Measurements from ENCODE around the gene INPP5J.
"Not testable (repeated sequence)": the region's sequence is repeated elsewhere in the genome, so short reads cannot be mapped to it uniquely, and the experiment has no call there.

INPP5J gene

DNA sequence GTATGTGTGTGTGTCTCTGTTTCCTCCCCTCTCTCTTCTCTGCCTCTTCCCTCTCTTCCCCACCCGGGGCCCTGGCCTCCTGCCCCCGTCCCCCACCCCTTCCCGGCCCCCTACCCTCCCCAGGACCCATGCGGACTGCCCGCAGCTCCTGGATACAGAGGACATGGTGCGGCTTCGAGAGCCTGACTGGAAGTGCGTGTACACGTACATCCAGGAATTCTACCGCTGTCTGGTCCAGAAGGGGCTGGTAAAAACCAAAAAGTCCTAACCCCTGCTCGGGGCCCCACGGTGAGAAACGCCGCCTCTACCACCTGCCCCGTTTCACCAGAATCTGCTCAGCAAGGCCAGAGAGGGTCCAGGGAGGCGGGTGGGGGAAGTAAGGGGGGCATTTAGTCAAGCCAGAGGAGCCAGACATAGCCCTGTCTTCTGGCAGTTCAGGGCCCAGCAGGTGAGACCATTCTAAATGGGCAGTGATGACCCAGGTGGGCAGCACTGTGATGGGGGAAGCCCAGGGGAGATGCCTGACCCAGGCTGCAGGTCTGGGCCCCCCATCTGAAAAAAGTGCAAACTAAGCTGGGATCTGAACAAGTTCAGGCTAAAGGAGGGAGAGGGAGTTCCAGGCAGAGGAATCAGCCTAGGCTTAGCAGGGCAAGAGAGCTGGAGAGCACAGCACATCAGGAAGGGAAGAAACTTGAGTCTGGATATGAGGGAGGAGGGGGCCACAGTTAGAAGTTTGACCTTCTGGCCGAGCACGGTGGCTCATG, 21.8 kb upstream of the INPP5J start:
- DNase-seq (ENCODE audit: low read depth), result no peak

DNA sequence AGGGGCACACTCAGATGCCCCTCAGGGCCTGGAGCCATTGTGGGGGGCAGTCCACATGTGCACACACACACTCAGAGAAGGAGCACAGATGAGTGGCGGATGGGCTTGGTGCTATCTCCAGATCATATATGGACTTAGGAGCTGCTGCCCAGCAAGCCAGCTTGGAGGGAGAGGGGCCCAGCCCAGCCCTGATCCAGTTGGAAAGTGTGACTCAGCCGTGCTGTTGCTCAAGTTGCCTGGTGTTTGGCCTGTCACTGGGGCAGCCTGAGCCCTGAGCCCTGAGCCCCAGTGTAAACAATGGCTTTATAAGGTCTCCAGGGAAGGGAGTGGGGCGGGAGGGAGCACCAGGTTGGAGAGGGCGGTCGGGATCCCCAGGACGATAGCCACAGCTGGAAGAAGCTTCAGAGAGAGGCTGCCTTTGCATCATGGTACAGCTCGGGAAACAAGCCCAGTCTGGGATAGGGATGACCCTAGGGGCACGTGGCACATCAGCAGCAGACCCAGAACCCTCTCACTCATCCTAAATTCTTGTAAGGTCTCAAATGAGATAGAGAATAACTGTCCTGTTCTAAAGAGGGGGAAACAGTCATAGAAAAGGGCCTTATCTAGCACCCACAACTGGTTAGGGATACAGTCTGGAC, 20.2 kb upstream of the INPP5J start:
- no peak for DNase-seq (ENCODE audit: low read depth)

DNA sequence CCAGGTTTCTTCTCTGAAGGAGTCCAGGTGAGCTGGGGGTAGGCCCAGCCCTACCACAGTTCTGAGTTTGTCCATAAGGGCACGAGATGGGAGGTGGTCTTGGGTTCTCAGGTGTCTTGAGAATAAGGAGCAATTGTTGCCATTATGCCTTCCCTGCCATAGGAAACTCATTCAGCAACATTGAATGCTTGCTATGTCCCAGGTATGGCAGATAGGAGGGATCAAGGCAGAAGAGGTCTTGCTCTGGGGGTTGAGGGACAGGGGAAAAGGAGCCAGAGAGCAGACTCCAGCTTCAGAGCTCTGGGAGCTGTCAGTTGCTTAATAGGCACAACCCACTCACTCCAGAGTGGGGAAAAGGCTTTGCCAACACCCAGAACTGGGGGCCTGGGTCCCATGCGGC, 19.7 kb upstream of the INPP5J start:
- DNase-seq (ENCODE audit: low read depth), result no peak

DNA sequence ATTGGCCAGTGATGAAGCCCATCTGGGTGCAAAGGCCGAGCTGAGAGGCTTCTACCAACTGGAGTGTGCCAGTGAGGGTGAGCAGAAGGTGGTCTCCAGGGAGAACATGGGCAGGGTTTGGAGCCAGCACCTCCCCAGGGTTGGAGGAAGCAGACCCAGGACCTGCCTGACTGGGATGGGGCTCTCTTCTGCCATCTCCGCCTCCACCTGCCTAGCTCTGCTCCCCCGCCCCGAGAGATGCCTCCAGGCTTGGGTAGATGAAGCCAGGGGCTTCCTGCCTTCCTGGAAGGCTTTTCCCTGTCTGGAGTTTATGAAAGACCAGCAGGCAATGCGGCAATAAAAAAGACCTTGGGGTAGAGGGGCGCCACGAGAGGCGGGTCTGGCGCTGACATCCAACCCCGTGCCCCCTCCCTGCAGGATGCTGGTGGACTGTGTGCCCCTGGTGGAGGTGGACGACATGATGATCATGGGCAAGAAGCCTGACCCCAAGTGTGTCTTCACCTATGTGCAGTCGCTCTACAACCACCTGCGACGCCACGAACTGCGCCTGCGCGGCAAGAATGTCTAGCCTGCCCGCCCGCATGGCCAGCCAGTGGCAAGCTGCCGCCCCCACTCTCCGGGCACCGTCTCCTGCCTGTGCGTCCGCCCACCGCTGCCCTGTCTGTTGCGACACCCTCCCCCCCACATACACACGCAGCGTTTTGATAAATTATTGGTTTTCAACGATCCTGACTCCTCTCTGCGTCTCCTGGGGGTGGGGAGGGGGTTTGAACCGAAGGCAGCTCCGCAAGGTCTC, 18.7 kb upstream of the INPP5J start:
- DNase-seq (ENCODE audit: low read depth), result no peak

DNA sequence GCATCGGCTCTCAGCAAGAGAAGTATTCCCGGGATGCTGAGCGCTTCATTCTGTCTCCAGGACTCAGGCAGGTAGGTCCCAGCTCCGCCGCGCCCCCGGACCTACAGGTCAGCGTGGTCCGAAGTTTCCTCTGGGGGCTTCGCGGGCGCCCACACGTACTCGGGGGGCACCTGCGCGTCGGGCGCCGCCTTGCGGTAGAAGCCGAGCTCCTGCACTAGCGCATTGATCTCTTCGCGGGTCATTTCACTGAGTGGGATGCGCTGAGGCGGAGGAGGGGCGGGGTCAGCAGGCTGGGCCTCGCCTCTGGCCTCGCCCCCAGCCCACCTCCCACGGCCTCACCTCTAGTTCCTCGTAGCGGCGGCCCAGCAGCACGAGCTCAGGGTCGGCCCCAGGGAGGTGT, 17.9 kb upstream of the INPP5J start:
- no peak for DNase-seq (ENCODE audit: low read depth)

DNA sequence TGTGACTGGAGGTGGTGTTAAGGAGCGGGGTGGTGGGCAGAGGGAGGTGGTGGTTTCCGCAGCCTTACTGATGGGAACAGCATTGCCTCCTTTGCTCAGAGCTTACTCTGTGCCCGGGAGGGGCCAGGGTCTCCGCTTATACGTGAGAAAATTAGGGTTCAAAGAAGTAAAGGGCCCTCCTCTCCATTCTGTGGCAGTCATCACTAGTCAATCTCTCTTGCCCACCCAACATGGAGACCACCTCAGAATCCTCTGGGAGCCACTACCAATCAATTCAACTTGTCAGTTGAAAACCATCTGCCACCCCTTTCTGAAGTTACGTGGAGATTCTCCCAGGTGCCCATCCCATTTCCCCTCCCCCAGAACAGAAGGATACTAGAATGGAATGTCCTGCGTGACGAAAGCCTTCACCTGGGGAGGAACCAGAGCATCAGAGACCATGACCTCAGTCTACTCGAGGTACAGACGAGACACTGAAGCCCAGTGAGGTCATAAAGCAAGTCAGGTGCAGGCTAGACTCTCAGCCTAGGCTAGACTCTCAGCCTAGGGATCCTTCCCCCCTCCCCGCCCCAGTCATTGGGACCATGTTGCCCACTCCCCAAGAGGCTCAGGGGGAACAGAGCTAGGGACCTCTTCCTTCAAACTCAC, 17.4 kb upstream of the INPP5J start:
- DNase-seq (ENCODE audit: low read depth), result no peak

DNA sequence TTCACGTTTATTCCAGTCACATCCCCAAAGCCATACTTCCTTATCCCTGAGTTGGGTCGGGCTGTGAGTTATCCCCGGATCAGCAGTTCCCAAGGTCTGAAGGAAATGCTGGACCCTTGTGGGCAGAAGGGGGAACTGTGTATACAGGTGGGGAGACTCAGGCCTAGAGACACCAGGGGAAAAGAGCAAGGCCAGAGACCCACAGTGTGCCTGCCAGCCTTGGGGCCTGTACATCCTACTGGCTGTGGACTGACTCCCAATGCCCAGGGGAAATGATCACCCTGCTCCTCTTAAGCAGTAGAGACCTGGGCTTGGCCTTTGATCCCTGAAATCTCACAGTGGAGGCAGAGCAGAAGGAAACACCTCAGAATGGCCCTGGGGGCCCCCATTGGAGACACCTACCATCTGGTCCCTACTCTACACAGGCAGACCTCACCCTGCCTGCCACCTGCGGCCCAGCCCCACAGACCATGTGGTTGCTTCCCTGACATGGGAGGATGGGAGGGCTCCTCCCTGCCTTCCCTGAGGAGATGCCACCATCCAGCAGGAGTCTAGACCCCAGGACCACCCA, 16.7 kb upstream of the INPP5J start:
- no peak for DNase-seq (ENCODE audit: low read depth)

DNA sequence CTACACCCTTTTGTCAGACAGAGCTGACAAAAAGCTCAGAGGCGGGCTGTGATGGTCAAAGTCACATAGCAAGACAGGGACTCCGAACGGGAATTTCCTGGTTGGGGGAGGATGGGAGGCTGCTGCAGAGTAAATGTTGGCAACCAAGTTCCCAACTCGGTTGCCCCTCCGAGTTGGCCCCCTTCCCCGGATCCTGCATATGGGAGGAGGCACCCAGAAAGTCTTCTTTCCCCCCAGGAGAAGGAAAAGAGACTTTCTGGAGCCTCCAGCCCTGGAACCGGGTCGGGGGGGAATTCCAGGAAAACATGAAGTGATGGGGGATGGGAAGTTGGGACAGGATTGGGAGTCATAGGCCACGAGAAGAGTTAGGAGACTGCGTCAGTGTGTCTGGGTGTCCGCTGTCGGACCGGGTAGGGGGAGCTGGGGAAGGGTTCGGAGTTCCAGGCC, 16.0 kb upstream of the INPP5J start:
- DNase-seq (ENCODE audit: low read depth), result no peak

DNA sequence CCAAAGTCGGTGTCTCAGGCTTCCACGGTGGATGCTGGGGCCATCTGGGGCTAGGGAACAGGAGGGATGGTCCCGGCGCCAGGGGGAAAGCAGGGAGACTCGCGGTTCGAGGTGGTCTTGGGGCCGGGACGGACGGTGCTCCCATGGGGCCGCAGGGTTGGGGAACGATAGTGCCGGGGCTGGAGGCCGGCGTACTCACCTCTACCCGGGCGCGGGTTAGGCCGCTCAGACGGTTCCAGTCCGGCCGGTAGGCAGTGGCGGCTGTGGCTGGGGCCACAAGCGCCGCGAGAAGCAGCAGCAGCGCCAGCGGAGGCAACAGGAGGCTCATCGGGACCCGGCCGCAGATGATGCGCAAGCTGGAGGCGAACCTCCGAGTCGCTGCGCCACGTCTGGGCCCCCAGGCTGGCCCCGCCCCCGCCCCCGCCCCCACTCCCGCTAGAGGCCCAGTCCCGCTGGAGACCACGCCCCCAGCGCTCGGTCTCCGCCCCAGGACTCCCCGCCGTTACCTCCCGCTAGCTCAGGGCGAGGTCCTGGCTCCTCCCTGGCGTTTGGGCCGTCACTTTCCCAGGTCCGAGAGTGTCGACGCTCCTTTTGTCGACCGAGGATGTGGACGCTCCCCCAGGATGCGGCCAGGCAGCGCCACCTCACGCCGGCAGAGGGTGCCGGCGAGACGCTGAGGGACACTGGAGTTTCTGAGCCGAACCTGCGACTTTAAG, 15.4 kb upstream of the INPP5J start, which contains the start of gene SELENOM:
TSS of gene SELENOM (minus strand) at position 391 of the 716 bp plus-strand sequence. CDS start at position 328, 63 bp downstream.
- DNase-seq (ENCODE audit: low read depth), result peak; percentile 88

DNA sequence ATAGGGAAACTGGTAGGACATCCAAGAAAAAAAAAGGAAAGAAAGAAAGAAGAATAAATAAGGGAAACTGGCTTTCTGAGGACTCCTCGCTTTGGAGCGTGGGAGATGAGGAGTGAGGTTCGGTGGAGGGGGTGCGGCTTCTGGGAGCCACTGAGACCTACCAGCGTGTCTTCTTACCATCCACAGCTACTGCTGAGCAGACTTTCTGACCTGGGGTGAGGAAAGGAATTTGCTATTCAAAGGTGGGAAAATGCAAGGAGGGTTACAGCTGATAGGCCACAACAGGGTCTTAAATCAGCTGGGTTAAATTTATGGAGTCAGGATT, 14.9 kb upstream of the INPP5J start:
- no peak for DNase-seq (ENCODE audit: low read depth)

DNA sequence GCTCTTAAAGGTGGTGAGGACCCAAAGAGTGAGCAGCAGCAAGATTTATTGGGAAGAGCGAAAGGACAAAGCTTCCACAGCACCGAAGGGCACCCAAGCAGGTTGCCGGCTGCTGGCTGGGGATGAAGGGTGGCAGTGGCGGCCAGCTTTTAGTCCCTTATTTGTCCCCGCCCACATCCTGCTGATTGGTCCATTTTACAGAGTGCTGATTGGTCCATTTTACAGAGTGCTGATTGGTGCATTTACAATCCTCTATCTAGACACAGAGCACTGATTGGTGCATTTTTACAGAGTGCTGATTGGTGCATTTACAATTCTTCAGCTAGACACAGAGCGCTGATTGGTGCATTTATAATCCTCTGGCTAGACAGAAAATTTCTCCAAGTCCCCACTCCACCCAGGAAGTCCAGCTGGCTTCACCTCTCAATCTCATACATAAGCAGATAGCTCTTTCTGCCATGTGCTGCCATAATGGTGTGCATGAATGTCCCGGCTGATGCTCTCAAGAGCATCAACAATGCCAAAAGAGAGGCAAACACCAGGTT, 10.1 kb upstream of the INPP5J start:
- DNase-seq (ENCODE audit: low read depth), result not testable (repeated sequence)

DNA sequence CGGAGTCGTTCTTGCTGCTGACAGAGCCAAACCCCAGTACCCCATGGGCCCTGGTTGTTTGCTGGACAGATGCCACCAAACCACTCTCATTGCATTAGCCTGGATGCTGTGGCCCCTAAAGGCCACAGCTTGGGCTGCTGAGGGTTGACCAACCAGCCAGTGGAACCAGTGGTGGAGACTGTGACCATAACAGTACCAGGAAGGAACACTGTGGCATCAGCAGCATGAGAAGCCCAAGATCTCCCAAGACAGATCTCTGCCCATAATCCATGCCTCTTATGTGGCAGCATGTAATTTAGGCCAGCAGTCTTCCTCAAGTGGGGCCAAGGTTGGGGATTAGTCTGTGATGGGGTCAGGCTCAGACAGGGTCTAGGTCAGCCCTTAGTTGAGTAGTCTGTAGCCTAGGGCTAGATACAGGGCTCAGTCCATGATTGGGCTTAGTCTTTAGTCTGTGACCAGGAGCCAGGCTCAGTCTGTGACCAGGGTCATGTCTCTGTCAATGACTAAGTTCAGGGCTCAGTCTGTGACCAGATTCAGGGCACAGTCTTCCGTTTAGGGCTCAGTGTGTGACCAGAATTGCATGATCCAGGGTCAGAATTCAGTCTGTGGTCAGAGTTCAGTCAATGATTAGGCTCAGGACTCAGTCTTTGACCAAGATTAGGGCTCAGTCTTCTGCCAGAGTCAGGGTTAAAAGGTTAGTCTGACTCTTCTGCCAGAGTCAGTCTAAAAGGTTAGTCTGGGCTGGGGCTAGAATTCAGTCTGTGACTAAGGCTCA, 4.5 kb upstream of the INPP5J start:
- DNase-seq (ENCODE audit: low read depth), result no peak

DNA sequence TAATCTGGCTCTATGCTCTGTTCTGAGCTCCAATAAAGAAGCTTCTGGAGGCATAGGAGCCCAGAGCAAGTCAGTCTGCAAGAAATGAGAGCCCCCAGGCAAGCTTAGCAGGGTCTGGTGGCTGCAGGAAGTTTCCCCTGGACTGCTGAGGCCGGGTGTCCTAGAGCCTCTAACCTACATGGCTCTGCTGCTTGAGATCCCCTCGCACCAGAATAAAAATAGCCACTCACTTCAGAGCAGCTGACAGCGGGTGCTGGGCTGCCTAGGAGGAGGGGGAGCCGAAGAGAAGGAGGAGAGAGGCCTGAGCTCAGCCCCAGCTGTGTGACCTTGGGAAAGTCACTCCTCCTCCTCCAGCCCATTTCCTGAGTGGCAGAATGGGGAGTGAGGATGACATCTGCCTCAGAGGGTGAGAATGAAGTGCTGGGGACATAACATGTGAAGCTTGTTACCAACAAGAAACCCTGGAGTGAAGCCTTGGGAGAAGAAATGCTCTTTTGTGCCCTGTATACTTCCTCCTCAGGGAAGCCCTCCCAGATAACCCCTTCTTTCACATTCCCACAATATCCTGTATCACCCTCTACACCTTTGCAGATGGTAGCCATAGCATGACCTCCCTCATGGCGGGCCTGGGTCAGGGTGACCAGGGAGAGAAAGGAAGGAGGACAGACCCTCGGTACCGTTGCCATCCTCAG, 3.6 kb upstream of the INPP5J start:
- DNase-seq (ENCODE audit: low read depth), result no peak

DNA sequence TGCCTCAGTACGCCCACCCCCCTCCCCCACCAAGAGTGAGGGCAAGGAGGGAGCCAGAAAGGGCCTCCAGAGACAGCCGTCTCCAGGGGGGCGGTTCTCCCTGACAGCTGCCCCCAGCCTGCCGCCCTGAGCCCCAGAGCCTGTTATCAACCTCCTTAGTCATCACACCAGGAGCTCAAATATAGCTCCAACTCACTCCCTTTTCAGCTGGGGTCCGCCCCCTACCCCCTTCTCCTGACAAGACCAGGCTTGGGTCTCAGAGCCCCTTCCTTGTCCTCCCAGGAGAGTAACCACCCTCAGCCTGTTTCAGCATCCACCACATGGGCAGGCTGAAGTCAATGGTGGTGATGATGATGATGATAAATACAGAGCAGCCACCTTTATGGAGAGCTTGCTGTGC, 2.5 kb upstream of the INPP5J start:
- no peak for DNase-seq (ENCODE audit: low read depth)

DNA sequence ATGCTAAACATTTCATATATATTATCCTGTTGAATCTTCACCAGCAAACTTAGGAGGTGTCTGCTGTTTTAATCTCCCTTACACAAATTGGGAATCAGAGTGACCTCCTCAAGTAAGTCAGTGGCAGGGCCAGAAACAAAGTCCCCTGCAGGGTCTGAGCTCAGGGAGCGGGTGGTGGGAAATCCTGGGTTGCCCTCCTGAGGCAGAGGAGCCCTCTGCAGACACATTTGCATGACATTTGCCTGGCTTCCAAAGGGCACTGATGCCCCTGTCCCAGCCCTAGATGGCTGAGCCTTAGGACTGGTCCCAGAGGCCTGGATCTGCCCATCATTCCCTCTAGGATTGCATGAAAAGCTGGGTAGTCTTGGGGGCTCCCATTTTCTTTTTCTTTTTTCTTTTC, 2.1 kb upstream of the INPP5J start:
- no peak for DNase-seq (ENCODE audit: low read depth)

DNA sequence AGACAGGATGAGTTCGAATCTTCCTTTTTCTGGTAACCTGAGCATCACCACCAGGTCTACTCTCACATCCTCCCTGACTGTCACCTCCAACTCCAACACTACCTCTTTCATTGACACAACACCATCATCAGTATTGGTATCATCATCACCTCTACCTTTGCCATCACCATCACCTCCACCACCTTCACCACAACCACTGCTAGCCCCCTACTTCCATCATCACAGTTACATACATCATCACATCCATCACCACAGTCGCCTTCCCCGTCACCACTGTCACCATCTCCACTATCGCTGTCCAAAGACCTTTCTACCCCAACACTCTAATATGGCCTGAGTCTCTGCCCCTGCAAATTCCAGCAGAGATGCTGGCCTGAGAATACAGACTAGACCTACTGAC, 1.4 kb upstream of the INPP5J start:
- no peak for DNase-seq (ENCODE audit: low read depth)

DNA sequence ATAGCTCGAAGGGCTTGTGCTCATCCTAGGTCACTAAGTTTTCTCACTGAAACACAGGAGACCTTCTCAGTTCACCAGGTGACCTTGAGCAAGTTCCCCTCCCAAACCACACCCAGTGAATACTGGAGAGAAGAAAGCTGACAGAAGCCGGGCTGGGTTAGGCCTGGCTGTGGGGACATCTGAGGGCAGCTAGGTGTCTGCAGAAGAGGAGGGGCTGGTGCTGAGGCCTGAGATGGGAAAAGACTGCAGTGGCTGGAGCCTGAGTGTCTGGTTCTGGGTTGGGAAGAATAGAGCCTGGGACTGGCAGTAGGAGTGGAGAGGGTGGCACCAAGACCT, 602 bp upstream of the INPP5J start:
- DNase-seq (ENCODE audit: low read depth), result no peak

DNA sequence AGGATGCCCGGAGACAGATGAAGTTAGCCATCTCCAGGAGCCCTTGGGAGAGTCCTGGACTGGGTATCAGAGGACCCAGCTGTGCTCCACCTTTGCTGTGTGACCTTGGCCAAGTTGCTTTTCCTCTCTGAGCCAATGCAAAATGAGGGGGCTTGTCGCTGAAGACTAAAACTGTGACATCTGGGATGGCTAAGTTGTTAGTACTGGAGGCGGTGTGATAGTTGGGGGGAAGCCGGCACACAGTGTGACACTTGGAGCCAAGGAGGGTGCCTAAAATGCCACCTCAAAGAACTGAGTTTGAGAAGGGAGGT, 481 bp downstream of the INPP5J start:
- no peak for DNase-seq (ENCODE audit: low read depth)

DNA sequence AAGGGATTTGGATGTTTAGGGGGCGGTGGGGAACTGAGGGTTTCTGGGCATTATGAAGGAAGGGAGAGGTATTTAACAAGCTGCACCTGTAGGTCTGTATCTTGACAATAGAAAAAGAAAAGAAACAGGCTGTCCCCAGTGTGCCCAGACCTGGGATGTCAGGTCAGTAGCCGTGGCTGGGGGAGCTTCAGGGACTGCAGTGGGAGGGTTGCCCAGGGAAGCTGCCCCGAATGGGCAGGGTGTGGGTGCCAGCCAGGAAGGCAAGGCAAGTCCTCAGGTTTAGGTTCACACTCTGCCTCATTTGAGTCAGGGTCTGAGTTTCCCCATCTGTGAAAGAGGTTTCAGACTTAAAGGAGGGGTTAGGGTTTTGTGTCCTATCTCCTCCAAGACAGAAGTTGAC, 1.5 kb downstream of the INPP5J start:
- DNase-seq (ENCODE audit: low read depth), result no peak

DNA sequence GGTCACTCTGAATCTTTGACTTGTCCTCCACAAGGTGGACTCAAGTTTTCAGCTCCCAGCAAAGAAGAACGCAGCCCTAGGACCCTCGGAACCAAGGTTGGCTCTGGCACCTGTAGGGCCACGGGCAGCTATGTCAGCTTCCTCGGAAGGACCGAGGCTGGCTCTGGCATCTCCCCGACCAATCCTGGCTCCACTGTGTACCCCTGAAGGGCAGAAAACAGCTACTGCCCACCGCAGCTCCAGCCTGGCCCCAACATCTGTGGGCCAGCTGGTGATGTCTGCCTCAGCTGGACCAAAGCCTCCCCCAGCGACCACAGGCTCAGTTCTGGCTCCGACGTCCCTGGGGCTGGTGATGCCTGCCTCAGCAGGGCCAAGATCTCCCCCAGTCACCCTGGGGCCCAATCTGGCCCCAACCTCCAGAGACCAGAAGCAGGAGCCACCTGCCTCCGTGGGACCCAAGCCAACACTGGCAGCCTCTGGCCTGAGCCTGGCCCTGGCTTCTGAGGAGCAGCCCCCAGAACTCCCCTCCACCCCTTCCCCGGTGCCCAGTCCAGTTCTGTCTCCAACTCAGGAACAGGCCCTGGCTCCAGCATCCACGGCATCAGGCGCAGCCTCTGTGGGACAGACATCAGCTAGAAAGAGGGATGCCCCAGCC, 2.2 kb downstream of the INPP5J start:
- DNase-seq (ENCODE audit: low read depth), result no peak
